Endothelial cell of umbilical vein (primary cell): ENCODE results near the gene BABAM1. TPM values are rescaled to one million over a fixed set of nuclear protein-coding genes. Genes with fewer than 3 reads are reported as not detected.

Source experiments
- BruUV-seq: library from RNA; stranded (reverse); fragments of 400-500 nt; replicated peaks from 2 replicates; lab custom pipeline; 2021; lab: Mats Ljungman, UMichigan
- CTCF ChIA-PET: fragments of 300-600, 350-600 bp; sonication (Branson Sonifier 250); formaldehyde crosslinking; loops from one replicate; lab custom pipeline; 2021; ENCODE audit warnings: antibody characterized with exemption, inconsistent platforms; lab: Charles Lee
- POLR2A ChIA-PET: fragments of 300-600, 350-600 bp; sonication (Branson Sonifier 250); formaldehyde crosslinking; loops from one replicate; lab custom pipeline; 2021; ENCODE audit warnings: antibody characterized with exemption, inconsistent platforms; lab: Charles Lee
- DNase-seq: peaks from one replicate; pipeline ENCODE4 v3.0.0-alpha.2; 2011; ENCODE audit warnings: low read depth, low spot score
- FAIRE-seq: peaks from 2 replicates; lab custom pipeline; 2011; peaks lifted over from hg19 to GRCh38; lab: Jason Lieb, UNC
- H2AFZ ChIP-seq: 2 replicates; pipeline ENCODE4 v1.6.0; 2012; ENCODE audit warnings: low read depth, low read length, control low read depth, inconsistent platforms
- H3K27ac ChIP-seq: 2 replicates; pipeline ENCODE4 v1.5.1; 2011; ENCODE audit warnings: low read depth, mild to moderate bottlenecking, control low read depth, low read length, moderate library complexity; ENCODE audit not compliant: insufficient read depth
- H3K27me3 ChIP-seq, 2 experiments: 2 replicates each; pipeline versions ENCODE4 v1.6.0 to v1.6.1; 2011; ENCODE audit warnings: low read length in 2 of 2, mixed read lengths in 1 of 2; ENCODE audit not compliant: control insufficient read depth in 2 of 2, insufficient read depth in 2 of 2
- H3K36me3 ChIP-seq, 2 experiments: 2 replicates in 1 of 2; 3 replicates in 1 of 2; pipeline ENCODE4 v1.5.1; 2011; ENCODE audit warnings: low read length in 2 of 2, mild to moderate bottlenecking in 1 of 2, moderate library complexity in 1 of 2; ENCODE audit not compliant: control insufficient read depth in 2 of 2, insufficient read depth in 2 of 2; ENCODE audit errors: extremely low read depth in 1 of 2
- H3K4me1 ChIP-seq: 3 replicates; pipeline ENCODE4 v1.5.1; 2011; ENCODE audit warnings: mild to moderate bottlenecking, low read length; ENCODE audit not compliant: control insufficient read depth, insufficient read depth; ENCODE audit errors: extremely low read depth
- H3K4me2 ChIP-seq: 2 replicates; pipeline ENCODE4 v1.6.1; 2011; ENCODE audit warnings: low read length, control low read depth, mixed read lengths; ENCODE audit not compliant: insufficient read depth
- H3K4me3 ChIP-seq, 3 experiments: fragments of 200-600 bp in 1 of 3; sonication (generic), shearing (Covaris generic) in 1 of 3; replicated peaks in 1 of 3; 2 replicates each; pipeline ENCODE4 v1.5.1; 2011 to 2016; ENCODE audit warnings: control low read depth in 3 of 3, low read length in 3 of 3, mild to moderate bottlenecking in 2 of 3, inconsistent platforms in 1 of 3, low read depth in 1 of 3, moderate library complexity in 1 of 3; ENCODE audit not compliant: insufficient read depth in 1 of 3
- H3K79me2 ChIP-seq: 2 replicates; pipeline ENCODE4 v1.6.0; 2012; ENCODE audit warnings: low read length, inconsistent platforms; ENCODE audit not compliant: control insufficient read depth, insufficient read depth
- H3K9ac ChIP-seq: replicated peaks from 2 replicates; pipeline ENCODE3; 2011; ENCODE audit warnings: low read length, control low read depth; ENCODE audit not compliant: insufficient read depth; ENCODE audit errors: extremely low read depth
- H3K9me1 ChIP-seq: replicated peaks from 3 replicates; pipeline ENCODE4 v1.6.0; 2011; ENCODE audit warnings: mild to moderate bottlenecking, low read length; ENCODE audit not compliant: control insufficient read depth, insufficient read depth; ENCODE audit errors: extremely low read depth
- H3K9me3 ChIP-seq: replicated peaks from 2 replicates; pipeline ENCODE4 v1.5.1; 2012; ENCODE audit warnings: low read length, inconsistent platforms; ENCODE audit not compliant: control insufficient read depth, insufficient read depth
- H4K20me1 ChIP-seq: replicated peaks from 2 replicates; pipeline ENCODE3; 2011; ENCODE audit warnings: mild to moderate bottlenecking, low read length; ENCODE audit not compliant: control insufficient read depth, insufficient read depth; ENCODE audit errors: extremely low read depth
- CTCF ChIP-seq, 2 donors: IDR thresholded peaks; 1 replicate in 1 of 2; 2 replicates in 1 of 2; pipeline ENCODE4 v1.5.1; 2011; ENCODE audit warnings: low read length in 2 of 2, mild to moderate bottlenecking in 2 of 2, moderate library complexity in 2 of 2, control low read depth in 1 of 2, inconsistent platforms in 1 of 2, low read depth in 1 of 2; ENCODE audit not compliant: insufficient read depth in 1 of 2; ENCODE audit errors: extremely low read depth in 1 of 2
- EZH2 ChIP-seq: IDR thresholded peaks from 2 replicates; pipeline ENCODE4 v1.6.1; 2012; ENCODE audit warnings: borderline replicate concordance, low read depth, mild to moderate bottlenecking, moderate library complexity, low read length, inconsistent platforms; ENCODE audit not compliant: severe bottlenecking
- FOS ChIP-seq: IDR thresholded peaks from 2 replicates; pipeline ENCODE4 v1.6.1; 2011; ENCODE audit warnings: mild to moderate bottlenecking, low read length, moderate library complexity, borderline replicate concordance; ENCODE audit not compliant: insufficient read depth
- GATA2 ChIP-seq: IDR thresholded peaks from 2 replicates; pipeline ENCODE4 v1.7.0; 2011; ENCODE audit warnings: low read depth, mild to moderate bottlenecking, moderate library complexity, mixed read lengths, low read length; ENCODE audit not compliant: insufficient read length, insufficient read depth
- JUN ChIP-seq: IDR thresholded peaks from 2 replicates; pipeline ENCODE4 v1.6.1; 2011; ENCODE audit warnings: borderline replicate concordance, low read depth; ENCODE audit not compliant: insufficient read length, insufficient read depth
- MAX ChIP-seq: IDR thresholded peaks from 2 replicates; pipeline ENCODE4 v1.6.1; 2011; ENCODE audit not compliant: insufficient read depth, insufficient read length
- MYC ChIP-seq: IDR thresholded peaks from one replicate; pipeline ENCODE4 v1.6.1; 2011; ENCODE audit warnings: mild to moderate bottlenecking, low read depth, low read length
- POLR2A ChIP-seq: IDR thresholded peaks from 2 replicates; pipeline ENCODE4 v1.6.1; 2012; ENCODE audit warnings: low read depth, mild to moderate bottlenecking, control low read depth, low read length
- POLR2AphosphoS5 ChIP-seq: IDR thresholded peaks from 2 replicates; pipeline ENCODE4 v1.6.1; 2012; ENCODE audit warnings: low read depth, mild to moderate bottlenecking, control low read depth, low read length, moderate library complexity; ENCODE audit not compliant: insufficient read depth
- dilution Hi-C: fragments of 300-500 bp; cut with MboI; formaldehyde crosslinking; loops from one replicate; pipeline ENCODE4 v1.15.0; 2019; ENCODE audit warnings: low sequenced_read_pairs; ENCODE audit not compliant: extremely low pct_ligation_motif_present
- intact Hi-C: fragments of 100-400 bp; cut with micrococcal nuclease; formaldehyde crosslinking; loops from one replicate; pipeline ENCODE4 v1.10.0; 2022
- polyA plus RNA-seq, 4 experiments: library from polyadenylated mRNA; depleted of rRNA in 3 of 4; stranded (reverse) in 3 of 4; unstranded in 1 of 4; fragments of >200 nt; gene quantifications; 2 replicates each; pipeline versions ENCODE4 v1.2.1 to v1.2.3, GENCODE V29; 2011 to 2012; ENCODE audit warnings: missing spikeins in 1 of 4
- total RNA-seq: library from RNA; stranded (reverse); gene quantifications from 2 replicates; pipeline ENCODE4 v1.2.3, GENCODE V29; 2021

BABAM1 gene
- total and polyA plus RNA-seq, 2 donors (not counting 3 experiments of a cell fraction or from before 2014, with no cell fraction given) = 118 to 140 TPM

- H3K4me1 ChIP-seq = no peaks in the 10 kb centered on the region
- intact Hi-C loops (no loop called here), dilution Hi-C loops (no loop called here)
- no peaks in the 10 kb centered on the region for H3K9me1 ChIP-seq
- CTCF ChIA-PET = no interaction called here
- no peak overlapping the region for H3K4me2 ChIP-seq
- H3K79me2 ChIP-seq = no peaks in the 10 kb centered on the region
- POLR2A ChIA-PET = no interaction called here
- no peak for FAIRE-seq
- TSS peak; percentile 5 for BruUV-seq
- TF ChIP-seq GATA2 = no peak
- TF ChIP-seq POLR2A = no peak
- no peaks in the 10 kb centered on the region for H4K20me1 ChIP-seq
- DNase-seq = no peak
- no peaks in the 10 kb centered on the region for H3K27me3 ChIP-seq
- no peak overlapping the region for H3K9ac ChIP-seq
- no peak overlapping the region for H3K27ac ChIP-seq
- peaks cover 6 to 15% of the 10 kb centered on the region in 2 experiments for H3K36me3 ChIP-seq
- H3K9me3 ChIP-seq = no peaks in the 10 kb centered on the region
- no peak overlapping the region for H2AFZ ChIP-seq
- H3K4me3 ChIP-seq = no peak overlapping the region
Measured at GRCh38 chr19:17322854-17323253, 55.6 kb downstream of the BABAM1 start.

- Histone ChIP-seq H3K36me3 (peaks cover 6 to 15% of the 10 kb centered on the region in 2 experiments), H3K4me3 (no peak overlapping the region), H3K27ac (no peak overlapping the region), H4K20me1 (no peaks in the 10 kb centered on the region), H3K4me2 (no peak overlapping the region), H3K9ac (no peak overlapping the region), H3K9me1 (no peaks in the 10 kb centered on the region), H3K27me3 (no peaks in the 10 kb centered on the region), H3K79me2 (no peaks in the 10 kb centered on the region), H3K9me3 (no peaks in the 10 kb centered on the region), H3K4me1 (peaks cover 3% of the 10 kb centered on the region), H2AFZ (no peak overlapping the region)
- no TSS peak for BruUV-seq
- TF ChIP-seq FOS (no peak), MYC (no peak), POLR2AphosphoS5 (no peak), POLR2A (no peak), GATA2 (no peak), CTCF (IDR thresholded peaks at IDR 0.05; ENCODE audit: extremely low read depth in 1 of 2, insufficient read depth in 1 of 2, low read depth in 1 of 2, low read length in 2 of 2) (no peak), JUN (no peak), EZH2 (no peak), MAX (no peak)
- ChIA-PET POLR2A (no interaction called here), CTCF (interaction anchor here (1.8 to 2.0 kb wide), 2 partner anchors 14 to 18 kb away, joined by 6 read pairs; partner anchors contain the start of genes DDA1 and MRPL34)
- dilution Hi-C loops = no loop called here
- intact Hi-C loops = no loop called here
- FAIRE-seq = no peak
- no peak for DNase-seq
Measured at GRCh38 chr19:17323300-17323963, 56.2 kb downstream of the BABAM1 start.
